Measurements from ENCODE around the gene MANEAL. TPM values are rescaled to one million over a fixed set of nuclear protein-coding genes. Genes with fewer than 3 reads are reported as not detected.

MANEAL gene
- total and polyA plus RNA-seq, 2 of the 13 experiments (the other 11 are each of a cell fraction or from before 2014, with no cell fraction given), result 20.8 to 26.4 TPM

DNA sequence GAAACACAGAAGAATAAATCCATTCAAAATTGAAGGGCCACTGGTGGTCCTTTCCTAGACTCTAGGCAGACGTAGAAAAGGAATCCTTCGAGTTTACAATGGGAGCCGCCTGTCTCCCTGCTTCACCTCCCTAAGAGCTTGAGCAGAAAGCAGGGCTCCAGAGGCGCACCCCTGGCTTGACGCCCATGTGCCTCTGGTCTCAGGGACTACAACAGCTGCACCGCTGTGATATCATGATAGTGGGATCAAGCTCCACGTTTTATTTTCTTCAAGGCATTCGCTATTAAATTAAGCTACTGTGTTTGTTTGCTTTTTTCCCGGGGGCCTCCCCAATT lies 13.5 kb downstream of the MANEAL start (continued):
- TF ChIP-seq, protein P1, sequence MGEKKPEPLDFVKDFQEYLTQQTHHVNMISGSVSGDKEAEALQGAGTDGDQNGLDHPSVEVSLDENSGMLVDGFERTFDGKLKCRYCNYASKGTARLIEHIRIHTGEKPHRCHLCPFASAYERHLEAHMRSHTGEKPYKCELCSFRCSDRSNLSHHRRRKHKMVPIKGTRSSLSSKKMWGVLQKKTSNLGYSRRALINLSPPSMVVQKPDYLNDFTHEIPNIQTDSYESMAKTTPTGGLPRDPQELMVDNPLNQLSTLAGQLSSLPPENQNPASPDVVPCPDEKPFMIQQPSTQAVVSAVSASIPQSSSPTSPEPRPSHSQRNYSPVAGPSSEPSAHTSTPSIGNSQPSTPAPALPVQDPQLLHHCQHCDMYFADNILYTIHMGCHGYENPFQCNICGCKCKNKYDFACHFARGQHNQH (CRISPR knock-in tag; IDR thresholded peaks at IDR 0.05), result no peak
- TF ChIP-seq GATAD1 (CRISPR knock-in tag; IDR thresholded peaks at IDR 0.05), result no peak
- TF ChIP-seq ZBTB20 (CRISPR knock-in tag; IDR thresholded peaks at IDR 0.05; ENCODE audit: borderline replicate concordance, low read depth), result no peak
- no peak for TF ChIP-seq NFIC (IDR thresholded peaks at IDR 0.05; ENCODE audit: low read length)
- no peak for TF ChIP-seq NR3C1 (CRISPR knock-in tag; IDR thresholded peaks at IDR 0.05)
- TF ChIP-seq CAMTA2 (CRISPR knock-in tag; IDR thresholded peaks at IDR 0.05; ENCODE audit: borderline replicate concordance), result no peak
- no peak; the same call in 1 of the 2 replicates for TF ChIP-seq EED (CRISPR knock-in tag; IDR thresholded peaks at IDR 0.05)
- TF ChIP-seq ZNF563 (CRISPR knock-in tag; IDR thresholded peaks at IDR 0.05), result no peak
- TF ChIP-seq ZNF44 (CRISPR knock-in tag; IDR thresholded peaks at IDR 0.05), result no peak
- 0 out of 2 replicates have a peak, but pooled peaks have one; percentile 2 for TF ChIP-seq SP4 (CRISPR knock-in tag; IDR thresholded peaks at IDR 0.05)
- TF ChIP-seq ZNF468 (CRISPR knock-in tag; IDR thresholded peaks at IDR 0.05), result no peak
- TF ChIP-seq MZF1 (CRISPR knock-in tag; IDR thresholded peaks at IDR 0.05; ENCODE audit: borderline replicate concordance), result no peak
- no peak for TF ChIP-seq ZNF20 (CRISPR knock-in tag; IDR thresholded peaks at IDR 0.05)
- TF ChIP-seq TCF7L2 (IDR thresholded peaks at IDR 0.05; ENCODE audit: low read depth, low read length), result no peak
- TF ChIP-seq ZNF354B (CRISPR knock-in tag; IDR thresholded peaks at IDR 0.05), result no peak
- TF ChIP-seq, protein P2, sequence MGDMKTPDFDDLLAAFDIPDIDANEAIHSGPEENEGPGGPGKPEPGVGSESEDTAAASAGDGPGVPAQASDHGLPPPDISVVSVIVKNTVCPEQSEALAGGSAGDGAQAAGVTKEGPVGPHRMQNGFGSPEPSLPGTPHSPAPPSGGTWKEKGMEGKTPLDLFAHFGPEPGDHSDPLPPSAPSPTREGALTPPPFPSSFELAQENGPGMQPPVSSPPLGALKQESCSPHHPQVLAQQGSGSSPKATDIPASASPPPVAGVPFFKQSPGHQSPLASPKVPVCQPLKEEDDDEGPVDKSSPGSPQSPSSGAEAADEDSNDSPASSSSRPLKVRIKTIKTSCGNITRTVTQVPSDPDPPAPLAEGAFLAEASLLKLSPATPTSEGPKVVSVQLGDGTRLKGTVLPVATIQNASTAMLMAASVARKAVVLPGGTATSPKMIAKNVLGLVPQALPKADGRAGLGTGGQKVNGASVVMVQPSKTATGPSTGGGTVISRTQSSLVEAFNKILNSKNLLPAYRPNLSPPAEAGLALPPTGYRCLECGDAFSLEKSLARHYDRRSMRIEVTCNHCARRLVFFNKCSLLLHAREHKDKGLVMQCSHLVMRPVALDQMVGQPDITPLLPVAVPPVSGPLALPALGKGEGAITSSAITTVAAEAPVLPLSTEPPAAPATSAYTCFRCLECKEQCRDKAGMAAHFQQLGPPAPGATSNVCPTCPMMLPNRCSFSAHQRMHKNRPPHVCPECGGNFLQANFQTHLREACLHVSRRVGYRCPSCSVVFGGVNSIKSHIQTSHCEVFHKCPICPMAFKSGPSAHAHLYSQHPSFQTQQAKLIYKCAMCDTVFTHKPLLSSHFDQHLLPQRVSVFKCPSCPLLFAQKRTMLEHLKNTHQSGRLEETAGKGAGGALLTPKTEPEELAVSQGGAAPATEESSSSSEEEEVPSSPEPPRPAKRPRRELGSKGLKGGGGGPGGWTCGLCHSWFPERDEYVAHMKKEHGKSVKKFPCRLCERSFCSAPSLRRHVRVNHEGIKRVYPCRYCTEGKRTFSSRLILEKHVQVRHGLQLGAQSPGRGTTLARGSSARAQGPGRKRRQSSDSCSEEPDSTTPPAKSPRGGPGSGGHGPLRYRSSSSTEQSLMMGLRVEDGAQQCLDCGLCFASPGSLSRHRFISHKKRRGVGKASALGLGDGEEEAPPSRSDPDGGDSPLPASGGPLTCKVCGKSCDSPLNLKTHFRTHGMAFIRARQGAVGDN (CRISPR knock-in tag; IDR thresholded peaks at IDR 0.05), result no peak
- TF ChIP-seq, protein P3, sequence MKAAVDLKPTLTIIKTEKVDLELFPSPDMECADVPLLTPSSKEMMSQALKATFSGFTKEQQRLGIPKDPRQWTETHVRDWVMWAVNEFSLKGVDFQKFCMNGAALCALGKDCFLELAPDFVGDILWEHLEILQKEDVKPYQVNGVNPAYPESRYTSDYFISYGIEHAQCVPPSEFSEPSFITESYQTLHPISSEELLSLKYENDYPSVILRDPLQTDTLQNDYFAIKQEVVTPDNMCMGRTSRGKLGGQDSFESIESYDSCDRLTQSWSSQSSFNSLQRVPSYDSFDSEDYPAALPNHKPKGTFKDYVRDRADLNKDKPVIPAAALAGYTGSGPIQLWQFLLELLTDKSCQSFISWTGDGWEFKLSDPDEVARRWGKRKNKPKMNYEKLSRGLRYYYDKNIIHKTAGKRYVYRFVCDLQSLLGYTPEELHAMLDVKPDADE (CRISPR knock-in tag; IDR thresholded peaks at IDR 0.05), result no peak
- TF ChIP-seq ZNF883 (CRISPR knock-in tag; IDR thresholded peaks at IDR 0.05; ENCODE audit: not compliant biosample characterization), result no peak
- TF ChIP-seq ZNF616 (CRISPR knock-in tag; IDR thresholded peaks at IDR 0.05; ENCODE audit: low read depth), result no peak
- TF ChIP-seq SKI (IDR thresholded peaks at IDR 0.05; ENCODE audit: partially characterized antibody), result no peak
- no peak for TF ChIP-seq RXRA (CRISPR knock-in tag; IDR thresholded peaks at IDR 0.05)
- TF ChIP-seq, protein P4, sequence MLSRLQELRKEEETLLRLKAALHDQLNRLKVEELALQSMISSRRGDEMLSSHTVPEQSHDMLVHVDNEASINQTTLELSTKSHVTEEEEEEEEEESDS (CRISPR knock-in tag; IDR thresholded peaks at IDR 0.05; ENCODE audit: borderline replicate concordance), result no peak
- 0 out of 2 replicates have a peak, but pooled peaks have one; percentile 27 for TF ChIP-seq ELF4 (CRISPR knock-in tag; IDR thresholded peaks at IDR 0.05; ENCODE audit: borderline replicate concordance)

Measured in HepG2 (cell line).